Measurements from ENCODE around the gene SPOUT1. TPM values are rescaled to one million over a fixed set of nuclear protein-coding genes. Genes with fewer than 3 reads are reported as not detected.
A peak's percentile ranks its signal among the peaks of the same experiment; 100 is the strongest.

The SPOUT1 gene
- total and polyA plus RNA-seq, 2 of the 13 experiments (the other 11 are each of a cell fraction or from before 2014, with no cell fraction given) = 39.0 to 45.8 TPM

- no peak for TF ChIP-seq ZNF609 (CRISPR knock-in tag; IDR thresholded peaks at IDR 0.05; ENCODE audit: borderline replicate concordance)
- TF ChIP-seq, protein P1, sequence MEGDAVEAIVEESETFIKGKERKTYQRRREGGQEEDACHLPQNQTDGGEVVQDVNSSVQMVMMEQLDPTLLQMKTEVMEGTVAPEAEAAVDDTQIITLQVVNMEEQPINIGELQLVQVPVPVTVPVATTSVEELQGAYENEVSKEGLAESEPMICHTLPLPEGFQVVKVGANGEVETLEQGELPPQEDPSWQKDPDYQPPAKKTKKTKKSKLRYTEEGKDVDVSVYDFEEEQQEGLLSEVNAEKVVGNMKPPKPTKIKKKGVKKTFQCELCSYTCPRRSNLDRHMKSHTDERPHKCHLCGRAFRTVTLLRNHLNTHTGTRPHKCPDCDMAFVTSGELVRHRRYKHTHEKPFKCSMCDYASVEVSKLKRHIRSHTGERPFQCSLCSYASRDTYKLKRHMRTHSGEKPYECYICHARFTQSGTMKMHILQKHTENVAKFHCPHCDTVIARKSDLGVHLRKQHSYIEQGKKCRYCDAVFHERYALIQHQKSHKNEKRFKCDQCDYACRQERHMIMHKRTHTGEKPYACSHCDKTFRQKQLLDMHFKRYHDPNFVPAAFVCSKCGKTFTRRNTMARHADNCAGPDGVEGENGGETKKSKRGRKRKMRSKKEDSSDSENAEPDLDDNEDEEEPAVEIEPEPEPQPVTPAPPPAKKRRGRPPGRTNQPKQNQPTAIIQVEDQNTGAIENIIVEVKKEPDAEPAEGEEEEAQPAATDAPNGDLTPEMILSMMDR (CRISPR knock-in tag; IDR thresholded peaks at IDR 0.05) = peak; percentile 98
- TF ChIP-seq NCOA1 (CRISPR knock-in tag; IDR thresholded peaks at IDR 0.05) = no peak
- TF ChIP-seq USF2 (IDR thresholded peaks at IDR 0.05; ENCODE audit: low read depth, low read length) = no peak
- TF ChIP-seq USF2 (CRISPR knock-in tag; IDR thresholded peaks at IDR 0.05; ENCODE audit: borderline replicate concordance) = no peak
- TF ChIP-seq, protein P2, sequence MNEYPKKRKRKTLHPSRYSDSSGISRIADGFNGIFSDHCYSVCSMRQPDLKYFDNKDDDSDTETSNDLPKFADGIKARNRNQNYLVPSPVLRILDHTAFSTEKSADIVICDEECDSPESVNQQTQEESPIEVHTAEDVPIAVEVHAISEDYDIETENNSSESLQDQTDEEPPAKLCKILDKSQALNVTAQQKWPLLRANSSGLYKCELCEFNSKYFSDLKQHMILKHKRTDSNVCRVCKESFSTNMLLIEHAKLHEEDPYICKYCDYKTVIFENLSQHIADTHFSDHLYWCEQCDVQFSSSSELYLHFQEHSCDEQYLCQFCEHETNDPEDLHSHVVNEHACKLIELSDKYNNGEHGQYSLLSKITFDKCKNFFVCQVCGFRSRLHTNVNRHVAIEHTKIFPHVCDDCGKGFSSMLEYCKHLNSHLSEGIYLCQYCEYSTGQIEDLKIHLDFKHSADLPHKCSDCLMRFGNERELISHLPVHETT (CRISPR knock-in tag; conservative IDR thresholded peaks at IDR 0.05) = no peak
- no peak for TF ChIP-seq ZKSCAN1 (IDR thresholded peaks at IDR 0.05; ENCODE audit: low read length)
- TF ChIP-seq ZFYVE20 (CRISPR knock-in tag; IDR thresholded peaks at IDR 0.05; ENCODE audit: borderline replicate concordance, low read depth) = no peak
- TF ChIP-seq ATF2 (CRISPR knock-in tag; IDR thresholded peaks at IDR 0.05) = 0 out of 2 replicates have a peak, but pooled peaks have one; percentile 11
- TF ChIP-seq ZNF883 (CRISPR knock-in tag; IDR thresholded peaks at IDR 0.05; ENCODE audit: not compliant biosample characterization) = no peak
- peak; percentile 86 for TF ChIP-seq ZFP91 (CRISPR knock-in tag; IDR thresholded peaks at IDR 0.05; ENCODE audit: borderline replicate concordance)
- no peak for TF ChIP-seq ZNF260 (CRISPR knock-in tag; IDR thresholded peaks at IDR 0.05; ENCODE audit: borderline replicate concordance, low read depth)
- TF ChIP-seq ZNF207 (IDR thresholded peaks at IDR 0.05; ENCODE audit: borderline replicate concordance) = no peak
Measured at GRCh38 chr9:128863647-128864046, 34.1 kb upstream of the SPOUT1 start (continued).
